HG03558 (cell line): ENCODE results near the gene DLX2.

Source experiments
- ATAC-seq: cut with Tn5 transposase; IDR thresholded peaks from one replicate; pipeline ENCODE4 v1.9.1; 2021; ENCODE audit warnings: moderate number of reproducible peaks; ENCODE audit not compliant: unreplicated experiment; ENCODE audit errors: extremely low read depth

DLX2 gene

DNA sequence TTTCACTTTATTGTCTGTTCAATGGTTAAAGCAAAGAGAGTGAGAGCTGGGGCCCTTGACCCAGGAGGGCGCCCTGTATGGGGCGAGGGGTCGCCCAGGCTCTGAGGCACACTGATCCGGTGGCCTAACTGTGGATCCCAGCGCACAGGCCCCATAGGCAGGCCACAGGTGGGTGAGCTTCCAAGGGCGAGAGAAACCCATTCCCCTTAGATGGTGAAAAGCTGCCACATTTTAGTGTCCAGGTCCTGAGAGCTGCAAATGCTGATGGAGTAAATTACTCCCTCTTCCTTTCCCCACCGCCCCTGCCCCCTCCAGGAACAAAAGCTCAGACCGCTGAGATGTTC, 5.9 kb upstream of the DLX2 start:
- ATAC-seq, result no peak

DNA sequence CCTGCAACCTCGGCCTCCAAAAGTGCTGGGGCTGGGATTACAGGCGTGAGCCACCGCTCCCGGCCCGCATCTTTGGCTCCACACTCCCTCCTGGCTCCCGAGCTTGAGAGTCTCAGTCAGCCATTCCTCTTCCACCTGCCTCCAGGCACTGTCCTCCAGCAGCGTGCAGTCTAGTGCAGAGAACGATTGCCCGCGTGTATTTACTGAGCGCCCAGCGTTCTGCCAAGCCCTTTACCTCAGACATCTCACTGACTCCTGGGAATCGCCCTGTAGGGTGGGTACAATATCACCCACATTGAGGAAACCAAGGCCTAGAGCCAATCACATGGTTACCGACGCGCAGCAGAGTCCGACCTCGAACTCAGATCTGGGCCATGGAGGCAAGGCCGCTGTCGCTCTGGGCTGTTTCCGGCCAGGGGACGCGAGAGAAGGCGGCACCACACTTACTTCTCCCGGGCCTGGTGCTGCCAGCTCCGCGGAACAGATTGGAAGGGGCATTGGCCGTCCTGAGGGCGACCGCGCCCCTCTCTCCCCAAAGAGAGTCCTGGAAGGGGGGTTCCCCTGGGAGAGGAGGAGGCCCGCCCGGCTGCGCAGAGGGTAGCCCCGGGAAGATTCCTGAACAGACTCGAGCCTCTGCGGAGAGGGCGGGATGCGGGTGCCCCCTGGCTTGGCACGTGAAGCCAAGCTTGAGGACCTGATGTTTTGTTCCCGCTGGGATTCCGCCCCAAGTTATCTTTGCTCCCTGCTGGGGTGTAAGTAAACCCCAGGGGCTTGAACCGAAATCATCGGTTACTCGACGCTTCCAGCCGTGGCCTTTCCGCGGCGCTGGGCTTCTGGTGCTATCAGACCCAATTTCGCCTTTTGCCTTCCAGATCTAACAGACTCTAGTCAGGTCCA, 5.2 kb upstream of the DLX2 start:
- no peak for ATAC-seq

DNA sequence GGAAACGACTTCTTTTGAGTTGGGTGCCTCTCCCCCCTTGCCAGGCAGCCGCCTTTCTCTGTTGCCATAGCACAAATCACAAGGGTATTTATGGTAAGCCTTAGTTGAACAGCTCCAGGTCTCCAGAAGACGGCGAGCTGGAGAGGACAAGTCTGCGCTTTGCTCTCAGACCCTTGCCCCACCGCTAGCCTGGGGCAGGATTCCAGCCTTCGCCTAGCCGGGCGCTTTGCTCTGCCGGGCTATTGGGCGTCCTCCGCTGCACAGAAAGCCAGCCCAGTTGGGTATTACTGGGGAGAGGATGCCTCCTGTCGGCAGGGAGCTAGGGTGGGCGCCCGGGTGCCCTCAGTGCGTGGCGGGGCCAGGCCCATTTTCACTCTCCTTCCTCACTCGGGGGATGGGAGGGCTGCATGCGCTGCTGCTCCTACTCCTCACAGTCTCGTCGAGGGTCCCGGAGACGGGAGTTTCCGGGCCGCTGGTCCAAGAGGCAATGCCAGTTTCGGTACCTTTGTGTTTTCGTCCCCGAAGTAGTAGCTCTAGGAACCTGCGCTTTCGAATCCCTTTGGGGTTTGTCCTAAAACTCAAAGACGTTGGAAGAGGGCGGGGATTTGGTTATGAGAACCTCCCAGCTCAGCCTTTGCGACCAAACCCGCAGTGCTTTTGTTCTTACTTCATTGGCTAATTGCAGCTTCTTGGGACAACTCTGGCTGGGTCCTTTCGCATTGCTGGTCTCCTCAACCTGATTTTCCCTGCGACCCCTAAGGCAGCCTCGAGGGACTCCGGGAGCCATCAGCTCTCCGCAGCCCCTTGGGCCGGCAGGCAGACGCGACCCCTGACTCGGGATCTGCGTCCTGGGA, 3.6 kb upstream of the DLX2 start:
- ATAC-seq, result no peak

DNA sequence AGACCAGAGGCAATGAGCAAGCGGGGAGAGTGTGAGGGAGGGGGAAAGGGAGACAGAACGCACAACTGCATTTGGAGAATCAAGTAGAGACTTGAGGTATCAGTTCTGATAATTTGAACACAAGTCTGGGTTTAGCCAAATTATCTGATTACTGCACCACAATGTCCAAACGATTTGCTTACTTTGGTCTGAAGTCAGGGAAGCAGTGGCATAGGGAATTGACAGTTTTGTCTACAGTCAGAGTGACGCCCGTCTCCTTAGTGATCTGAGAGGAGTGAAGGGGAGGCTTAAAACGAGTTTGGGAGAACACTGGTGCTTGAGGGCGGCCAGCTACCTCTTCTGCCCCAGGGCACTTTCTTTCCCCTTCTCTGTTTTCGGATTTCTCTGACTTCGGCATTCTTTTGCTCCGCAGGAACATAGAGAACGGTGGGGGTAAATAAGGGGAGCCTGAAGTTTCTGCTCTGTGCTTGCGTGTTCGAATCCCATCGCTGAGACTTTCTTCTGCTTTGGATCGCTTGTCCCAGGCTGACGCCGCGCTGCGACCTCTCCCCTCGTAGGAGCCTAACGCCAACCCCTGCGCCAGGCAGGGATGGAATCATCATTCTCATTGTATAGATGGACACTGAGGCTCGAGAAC, 2.9 kb upstream of the DLX2 start:
- ATAC-seq, result no peak

DNA sequence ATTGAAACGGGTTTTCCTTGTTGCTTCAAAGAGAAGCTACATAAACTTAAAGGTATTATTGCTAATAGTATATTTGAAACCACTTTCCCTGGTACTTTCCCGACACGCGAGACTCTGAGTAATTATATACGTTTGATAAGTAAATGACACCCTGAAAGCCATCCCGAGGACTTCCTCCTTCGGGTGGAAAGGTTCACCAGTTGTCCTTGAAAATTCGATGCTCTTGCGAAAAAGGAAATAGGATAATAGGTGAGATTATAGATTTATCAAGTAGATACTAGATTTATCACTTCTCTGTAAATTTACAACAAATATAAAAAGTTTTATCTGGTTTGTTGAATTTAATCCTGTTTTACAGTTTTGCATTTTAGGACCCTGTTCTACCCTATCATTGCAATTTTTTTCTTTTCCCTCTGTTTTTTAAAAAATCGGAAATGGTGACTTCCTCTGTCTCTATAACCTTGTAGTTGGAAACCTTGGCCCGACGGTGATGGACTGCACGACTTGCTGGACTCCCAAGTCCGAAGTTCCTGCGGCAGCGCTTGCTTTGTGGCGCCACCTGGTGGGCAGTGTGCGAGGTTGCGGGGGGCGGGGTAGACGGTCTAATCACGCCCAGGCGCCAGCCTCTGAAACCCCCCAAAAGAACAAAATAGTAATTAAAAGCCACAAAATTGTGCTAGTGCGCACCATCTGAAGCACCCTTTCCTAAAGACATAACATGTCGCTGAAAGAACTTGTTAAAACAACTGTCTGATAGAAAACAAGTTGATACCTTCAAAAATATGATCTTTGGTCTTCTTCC, 972 bp upstream of the DLX2 start:
- no peak for ATAC-seq

DNA sequence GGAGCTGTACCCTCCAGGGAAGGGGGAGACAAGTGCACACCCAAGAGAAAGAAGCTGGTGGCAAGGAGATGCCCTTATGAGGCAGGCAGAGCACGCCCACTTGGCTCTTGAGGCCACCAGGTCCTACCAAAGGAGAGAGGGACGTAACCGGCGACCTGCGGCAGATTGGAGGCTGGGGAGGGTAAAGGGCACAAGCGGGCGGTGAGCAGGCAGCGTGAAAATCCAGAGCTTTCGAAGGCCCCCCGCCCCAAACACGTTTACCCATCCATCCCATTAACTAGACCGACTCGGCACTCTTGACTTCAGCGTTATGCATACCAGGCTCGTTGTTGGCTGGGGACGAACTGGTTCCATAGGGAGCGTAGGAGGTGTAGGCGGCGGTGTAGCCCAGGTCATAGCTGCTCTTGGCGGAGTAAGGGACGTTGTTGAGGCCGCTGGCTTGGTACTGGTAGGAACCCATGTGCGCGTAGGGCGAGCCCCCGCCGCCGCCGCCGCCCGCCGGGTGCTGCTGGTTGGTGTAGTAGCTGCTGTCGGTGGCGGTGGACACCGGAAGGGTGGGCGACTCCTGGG, 794 bp downstream of the DLX2 start:
- no peak for ATAC-seq

DNA sequence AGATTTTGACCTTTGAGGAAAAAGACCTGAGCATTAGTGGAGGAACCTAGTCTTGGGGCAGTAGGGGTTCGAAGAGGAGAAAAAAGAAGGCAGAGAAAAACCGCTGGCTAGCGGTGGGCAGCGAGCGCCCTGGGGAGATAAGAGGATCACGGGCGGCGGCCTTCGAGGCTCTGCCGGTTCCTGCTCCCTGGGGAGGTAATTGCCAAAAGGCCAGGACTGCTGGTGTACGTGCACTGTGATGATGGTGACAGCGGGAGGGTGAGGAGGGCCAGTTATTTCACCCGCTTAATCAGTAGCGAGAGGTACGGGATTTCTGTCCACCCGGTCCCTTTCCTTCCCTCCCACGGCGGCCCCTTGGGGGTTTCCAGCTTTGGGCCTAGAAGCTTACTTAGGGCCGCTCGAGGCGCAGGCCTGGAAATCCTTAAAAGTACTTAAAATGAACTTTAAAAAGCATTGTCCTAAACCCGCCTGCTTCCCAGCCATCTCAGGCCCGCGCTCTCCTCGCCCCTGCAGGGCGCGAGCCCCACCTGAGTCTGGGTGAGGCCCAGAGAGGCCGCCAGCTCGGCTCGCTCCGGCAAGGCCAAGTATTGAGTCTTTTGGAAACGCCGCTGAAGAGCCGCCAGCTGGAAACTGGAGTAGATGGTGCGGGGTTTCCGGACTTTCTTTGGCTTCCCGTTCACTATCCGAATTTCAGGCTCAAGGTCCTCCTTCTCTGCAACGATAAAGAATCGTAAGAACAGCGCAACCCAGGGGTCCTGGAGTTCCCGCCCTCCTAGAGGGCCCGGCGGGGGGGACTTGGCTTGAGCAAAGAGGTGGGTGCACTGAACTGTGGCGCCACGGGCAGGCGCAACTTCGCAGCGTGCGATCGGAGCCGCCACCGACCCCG, 1.5 kb downstream of the DLX2 start:
- no peak for ATAC-seq

DNA sequence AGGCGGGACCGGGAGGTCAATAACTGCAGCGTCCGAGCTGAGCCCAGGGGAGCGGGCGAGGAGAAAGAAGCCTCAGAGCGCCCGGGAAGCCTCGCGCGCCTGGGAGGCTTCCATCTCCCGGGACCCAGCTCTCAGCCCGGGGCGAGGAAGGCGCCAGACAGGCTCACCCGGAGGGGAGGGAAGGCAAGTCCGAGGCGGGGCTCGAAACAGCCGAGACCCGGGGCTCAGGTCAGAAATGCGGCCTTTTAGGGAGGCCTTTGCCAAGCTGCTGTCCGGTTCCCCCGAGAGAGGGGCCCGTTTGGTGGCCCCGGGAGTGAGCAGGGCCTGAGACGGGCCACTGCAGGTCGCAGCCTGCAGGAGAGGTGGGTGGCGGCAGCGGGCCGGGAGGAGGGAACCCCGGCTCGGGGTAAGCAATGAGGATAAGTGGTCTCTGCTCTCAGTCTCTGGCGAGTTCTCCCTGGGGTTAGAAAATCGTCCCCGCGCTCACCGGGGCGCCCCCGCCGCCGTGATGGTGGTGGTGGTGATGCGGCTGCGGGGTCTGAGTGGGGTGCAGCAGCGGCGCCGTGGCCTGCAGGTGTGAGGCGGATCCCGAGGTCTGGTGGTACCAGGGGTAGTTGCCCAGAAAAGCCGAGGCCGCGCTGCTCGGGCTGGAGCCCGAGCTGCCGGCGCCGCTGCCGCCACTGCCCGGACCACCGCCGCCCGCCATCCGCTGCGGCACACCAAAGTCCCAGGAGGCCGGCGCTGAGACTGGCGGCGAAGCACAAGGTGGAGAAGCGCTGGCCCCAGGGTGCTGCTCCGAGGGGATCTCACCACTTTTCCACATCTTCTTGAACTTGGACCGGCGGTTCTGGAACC, 2.4 kb downstream of the DLX2 start:
- ATAC-seq, result no peak

DNA sequence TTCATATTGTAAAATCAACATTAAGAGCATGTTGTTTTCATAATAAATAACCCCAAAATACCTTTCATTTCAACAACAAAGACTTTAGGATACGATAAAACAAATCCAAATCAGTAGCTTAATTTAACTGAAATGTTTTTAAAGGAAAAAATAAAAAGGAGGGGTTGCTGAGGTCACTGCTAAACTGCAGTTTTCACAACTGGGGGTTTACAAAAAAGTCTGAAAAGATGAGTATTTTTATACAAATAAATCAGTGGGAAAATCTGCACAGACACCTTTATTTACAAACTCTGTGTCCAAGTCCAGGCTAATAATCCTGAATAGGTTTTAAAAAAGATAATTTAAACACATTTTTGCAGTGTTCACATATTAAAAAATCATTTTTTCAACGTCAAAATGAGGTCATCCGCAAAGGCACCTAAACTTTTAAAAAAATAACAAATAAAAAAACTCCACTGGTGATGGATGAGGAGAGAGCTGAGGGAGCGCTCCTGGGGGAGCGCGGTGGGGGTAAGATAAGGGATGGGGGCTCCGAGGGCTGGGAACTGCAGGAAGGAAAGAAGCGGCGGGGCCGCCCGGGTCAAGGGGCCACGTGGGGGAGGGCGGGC, 3.1 kb downstream of the DLX2 start:
- no peak for ATAC-seq

DNA sequence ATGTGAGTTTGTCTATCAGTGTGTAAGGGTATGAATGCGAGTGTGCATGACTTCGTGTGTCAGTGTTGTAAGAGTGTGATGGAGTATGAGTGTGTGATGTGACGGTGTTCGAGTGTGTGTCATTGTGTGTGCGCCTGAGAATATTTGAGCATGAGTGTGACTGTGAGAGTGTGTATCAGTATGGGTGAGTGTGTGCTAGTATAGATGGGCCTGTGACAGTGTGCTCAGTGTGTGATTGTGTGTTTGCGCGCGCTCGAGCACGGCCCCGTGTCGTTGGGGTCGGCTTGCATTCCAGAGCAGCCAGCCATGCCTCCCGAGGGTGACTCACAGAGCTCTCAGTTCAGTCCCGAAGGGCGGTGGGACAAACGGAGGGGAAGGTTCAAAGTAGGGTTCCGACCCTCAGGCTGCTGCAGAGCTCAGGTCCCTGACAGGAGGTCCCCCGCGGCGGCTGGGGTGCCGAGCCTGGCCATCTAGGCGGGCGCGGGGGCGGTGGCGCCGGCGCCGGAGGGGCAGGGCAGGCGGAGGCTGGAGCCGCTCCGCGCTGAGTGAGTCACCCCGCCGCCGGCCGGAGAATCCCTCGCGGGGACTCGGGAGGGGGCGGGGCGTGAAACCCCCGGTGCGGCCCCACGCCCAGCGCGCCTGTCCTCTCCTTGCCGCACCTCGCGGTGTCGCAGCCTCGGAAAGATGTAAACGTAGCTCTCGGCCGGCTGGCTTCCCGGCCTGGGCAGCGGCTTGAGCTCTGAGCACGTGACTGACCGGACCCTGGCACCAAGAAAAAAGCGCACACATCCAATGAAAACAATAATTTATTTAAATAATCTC, 3.8 kb downstream of the DLX2 start:
- ATAC-seq, result no peak

DNA sequence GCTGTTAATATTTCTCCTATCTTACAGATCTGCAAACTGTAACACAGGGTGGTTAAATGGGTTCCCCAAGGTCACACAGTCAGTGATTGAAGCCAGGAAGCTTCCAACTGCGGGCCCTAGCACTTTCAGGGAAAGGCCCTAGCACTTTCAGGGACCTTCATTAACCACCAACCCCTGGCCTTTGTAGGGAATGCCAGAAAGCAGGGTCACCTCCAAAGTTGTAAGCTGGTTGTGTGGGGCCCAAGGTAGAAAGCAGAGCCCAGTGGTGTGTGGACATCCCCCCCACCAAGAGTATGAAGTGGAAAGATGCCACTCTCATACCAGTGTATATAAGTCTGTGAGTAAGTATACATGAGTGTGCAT, 4.4 kb downstream of the DLX2 start:
- ATAC-seq, result no peak

DNA sequence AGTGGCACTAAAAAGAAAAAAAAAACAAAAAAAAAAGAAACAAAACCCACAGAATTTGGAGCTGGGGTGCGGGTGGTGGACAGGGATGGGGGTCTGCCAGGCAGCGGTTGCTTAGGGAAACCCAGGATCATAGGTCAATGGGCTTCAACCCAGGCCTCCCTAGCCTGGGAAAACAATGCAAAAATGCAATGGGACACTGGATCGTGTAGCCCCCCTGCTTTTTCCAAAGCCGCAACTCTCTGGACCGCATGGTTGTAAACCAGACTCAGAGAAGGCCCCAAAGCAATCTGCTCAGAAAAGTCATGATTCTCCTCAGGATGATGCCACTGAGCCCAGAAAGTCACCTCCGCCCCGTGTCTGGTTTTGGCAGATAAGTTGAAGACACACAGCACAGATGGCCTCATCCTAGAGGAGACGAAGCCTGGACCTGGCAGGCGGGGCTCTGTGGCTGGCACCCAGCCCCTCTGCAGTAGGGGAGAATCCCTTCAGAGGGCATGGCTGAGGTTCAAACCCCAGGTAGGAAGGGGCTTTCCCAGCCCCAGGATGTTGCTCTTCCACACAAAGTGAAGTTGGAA, 5.1 kb downstream of the DLX2 start:
- ATAC-seq, result no peak

DNA sequence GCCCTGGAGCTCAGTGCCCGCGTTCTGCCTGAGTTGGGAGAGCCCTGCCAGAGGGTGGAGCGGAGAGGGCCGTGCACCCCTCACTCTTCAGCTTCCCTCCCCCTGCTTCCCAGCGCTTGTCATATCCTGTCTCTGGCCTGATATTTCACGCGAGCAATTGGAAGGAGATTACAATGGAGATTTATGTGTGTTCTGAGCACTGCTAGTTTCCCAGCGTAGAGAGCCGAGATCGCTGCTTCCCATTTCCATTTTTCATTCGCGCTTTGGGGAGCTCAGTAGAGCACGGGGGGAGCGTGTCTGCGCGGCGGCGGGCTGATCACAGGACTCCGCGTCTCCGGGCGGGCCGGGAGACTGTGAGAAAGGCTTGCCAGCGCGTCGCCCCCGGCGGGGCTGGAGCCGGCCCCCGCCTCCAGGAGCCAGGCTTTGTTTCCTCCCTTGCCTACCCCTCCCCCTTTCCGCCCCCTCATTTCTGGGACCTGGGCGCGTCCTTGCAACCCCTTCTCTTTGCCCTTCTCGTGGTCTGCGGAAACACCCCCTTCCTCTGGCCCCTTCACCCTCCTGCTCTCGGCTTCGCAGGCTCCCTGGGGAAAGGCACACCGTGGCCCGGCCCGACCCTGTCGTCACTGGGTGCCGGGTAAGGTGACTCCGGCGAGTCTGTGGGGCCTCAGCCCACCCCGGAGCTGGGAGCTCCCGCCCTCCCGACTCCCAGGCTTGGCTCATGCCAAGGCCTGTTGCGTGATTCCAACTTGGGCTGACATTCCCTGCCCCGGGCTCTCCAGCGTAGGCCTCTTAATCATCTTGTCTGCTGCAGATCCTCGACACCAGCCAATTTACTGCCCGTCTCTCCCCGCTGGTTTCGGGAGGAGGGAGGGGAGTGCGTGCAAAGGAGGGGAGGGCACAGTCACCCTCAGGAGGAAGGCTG, 5.8 kb downstream of the DLX2 start:
- ATAC-seq, result no peak

DNA sequence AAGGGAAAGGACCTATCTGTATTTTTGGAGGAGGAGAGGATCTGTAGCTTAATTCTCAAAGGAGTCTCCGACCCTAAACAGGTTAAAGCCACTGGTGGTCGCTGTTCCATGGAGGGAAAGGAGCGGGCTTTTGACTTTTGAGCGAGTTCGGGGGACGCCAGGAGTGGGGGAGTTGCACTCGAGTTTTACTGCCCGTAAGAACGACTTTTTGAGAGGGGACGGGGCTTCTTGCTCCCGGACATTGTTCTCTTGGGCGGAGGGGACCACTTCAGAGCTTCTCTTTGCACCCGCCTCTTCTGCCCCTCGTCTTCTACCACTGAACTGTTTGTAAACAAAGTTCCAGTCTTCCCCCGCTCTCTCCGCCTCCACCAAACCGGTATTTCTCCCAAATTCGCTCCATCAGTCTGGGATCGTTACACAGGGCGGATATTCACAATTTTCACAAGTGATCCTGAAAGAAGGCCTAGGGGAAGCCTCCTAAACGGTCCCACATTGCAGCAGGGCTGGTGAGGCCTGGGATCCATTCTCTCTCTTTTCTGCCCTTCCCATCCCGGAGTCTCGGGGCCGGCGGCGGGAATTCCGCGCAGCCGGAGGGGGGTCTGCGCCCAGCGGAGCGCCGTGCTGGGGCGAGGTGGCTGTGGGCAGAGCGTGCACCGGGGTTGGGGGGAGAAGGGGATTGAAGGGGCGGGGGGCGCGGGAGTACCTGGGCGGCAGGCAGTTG, 6.6 kb downstream of the DLX2 start:
- no peak for ATAC-seq
